ENCODE measurements around the gene ST3GAL6.

ST3GAL6 gene

DNA sequence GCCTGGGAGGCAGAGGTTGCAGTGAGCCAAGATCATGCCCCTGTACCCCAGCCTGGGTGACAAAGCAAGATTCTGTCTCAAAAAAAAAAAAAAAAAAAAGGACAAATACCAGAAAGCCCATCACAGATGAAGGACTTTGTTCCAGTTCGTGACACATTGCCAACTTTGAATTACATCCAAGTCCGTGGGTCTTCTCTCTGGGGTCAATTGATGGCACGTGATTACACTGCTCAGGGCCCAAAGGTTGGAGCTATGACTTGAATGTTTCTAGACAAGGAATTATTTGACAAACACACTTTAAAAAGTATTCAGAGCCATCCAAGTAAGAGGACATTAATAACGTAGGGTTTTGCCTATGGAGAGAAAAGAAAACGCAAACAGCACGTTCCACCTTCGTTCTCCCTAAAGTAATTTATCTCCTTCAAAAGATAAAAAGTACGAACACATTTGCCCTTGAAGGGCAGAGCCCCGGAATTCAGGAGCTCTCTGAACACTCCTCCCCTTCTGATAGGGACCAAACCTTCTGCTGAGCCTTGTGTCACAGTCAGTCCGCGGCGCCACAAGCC, 31.3 kb upstream of the ST3GAL6 start:
- Histone ChIP-seq H4K91ac (ENCODE audit: low read length) (no peak overlapping the region), H2BK120ac (ENCODE audit: low read depth, low read length) (no peak overlapping the region), H3K4me2 (ENCODE audit: low read length, poor library complexity, severe bottlenecking) (peak overlapping the region; percentile 99), H3K36me3 (ENCODE audit: control insufficient read depth in 1 of 2, insufficient read depth in 2 of 2, low read depth in 1 of 2, low read length in 2 of 2) (no peaks in the 10 kb centered on the region), H3K4me1 (ENCODE audit: control insufficient read depth, insufficient read depth, low read depth, low read length) (peaks cover 5% of the 10 kb centered on the region), H2BK12ac (ENCODE audit: low read length in 2 of 2) (peak overlapping the region in 1 of 2 experiments; percentile 78), H2AK5ac (ENCODE audit: low read length, severe bottlenecking) (no peak overlapping the region), H3K9me3 (ENCODE audit: control insufficient read depth, low read length) (no peaks in the 10 kb centered on the region), H2BK5ac (ENCODE audit: low read depth, low read length, poor library complexity, severe bottlenecking) (no peak overlapping the region), H3K18ac (ENCODE audit: low read depth in 1 of 2, low read length in 2 of 2) (no peak overlapping the region), H3K4me3 (ENCODE audit: insufficient read depth in 1 of 2, low read depth in 1 of 2, low read length in 2 of 2) (peak overlapping the region; percentile 76 to 88), H3K27ac (ENCODE audit: low read length, poor library complexity, severe bottlenecking) (no peak overlapping the region), H4K8ac (ENCODE audit: low read length) (no peak overlapping the region), H3K27me3 (ENCODE audit: control insufficient read depth in 1 of 2, insufficient read depth in 1 of 2, low read length in 2 of 2) (no peaks in the 10 kb centered on the region), H2AFZ (ENCODE audit: low read depth, low read length) (peak overlapping the region; percentile 69), H3K23ac (ENCODE audit: low read length in 2 of 2) (no peak overlapping the region), H2BK15ac (ENCODE audit: low read depth, poor library complexity, severe bottlenecking) (no peak overlapping the region), H3K4ac (ENCODE audit: low read depth in 1 of 2, low read length in 2 of 2) (no peak overlapping the region), H3K79me1 (replicated peaks; ENCODE audit: low read length, poor library complexity, severe bottlenecking) (peaks cover 3% of the 10 kb centered on the region), H3K9ac (ENCODE audit: low read length) (peak overlapping the region; percentile 80), H3K14ac (ENCODE audit: low read length in 2 of 2) (no peak overlapping the region)
- peak; percentile 4 for DNase-seq
- 7% methylated on average over 12 of the region's 12 CpGs for WGBS

DNA sequence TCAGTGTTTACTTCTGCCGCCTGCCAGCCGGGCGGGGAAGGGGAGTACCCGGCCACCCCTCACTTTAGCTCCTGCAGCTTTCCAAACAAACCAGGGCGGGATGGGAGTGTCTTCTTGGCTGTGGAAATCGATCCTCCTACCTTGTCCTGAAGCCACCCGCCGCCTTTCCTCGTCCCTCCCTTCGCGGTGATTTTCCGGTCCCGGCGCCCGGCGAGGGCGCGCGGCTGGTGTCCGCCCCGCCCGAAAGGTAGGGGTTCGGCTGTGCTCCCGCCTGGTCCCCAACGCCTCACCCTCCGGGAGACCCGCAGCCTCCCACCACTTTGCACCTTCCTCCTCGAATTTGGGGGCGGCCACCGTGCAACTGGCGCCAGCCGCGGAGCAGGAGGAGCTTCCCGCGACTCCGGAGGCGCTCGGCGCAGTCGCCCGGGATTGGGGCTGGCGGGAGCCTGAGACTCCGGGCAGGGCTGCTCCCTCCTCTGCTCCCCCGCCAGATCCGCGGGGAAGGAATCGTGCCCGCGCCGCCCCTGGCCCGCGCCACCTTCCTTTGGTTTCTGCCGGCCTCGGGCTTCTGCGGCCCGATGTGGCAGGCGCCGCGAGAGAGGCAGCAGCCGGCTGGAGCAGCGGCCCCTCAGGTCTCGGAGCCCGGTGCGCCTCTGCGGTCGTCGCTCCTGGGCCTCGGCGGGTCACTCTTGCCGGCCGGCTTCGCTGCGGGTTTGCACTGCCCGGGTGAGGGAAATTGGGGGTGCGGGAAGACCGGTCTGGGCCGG, 30.7 kb upstream of the ST3GAL6 start:
- Histone ChIP-seq H3K9me3 (ENCODE audit: control insufficient read depth, low read length) (no peaks in the 10 kb centered on the region), H4K91ac (ENCODE audit: low read length) (no peak overlapping the region), H4K8ac (ENCODE audit: low read length) (peak overlapping the region; percentile 63), H3K4me2 (ENCODE audit: low read length, poor library complexity, severe bottlenecking) (peak overlapping the region; percentile 99), H3K4me3 (ENCODE audit: insufficient read depth in 1 of 2, low read depth in 1 of 2, low read length in 2 of 2) (peak overlapping the region; percentile 76 to 88), H3K9ac (ENCODE audit: low read length) (peak overlapping the region; percentile 80), H2BK5ac (ENCODE audit: low read depth, low read length, poor library complexity, severe bottlenecking) (no peak overlapping the region), H2AFZ (ENCODE audit: low read depth, low read length) (peak overlapping the region; percentile 69), H3K4me1 (ENCODE audit: control insufficient read depth, insufficient read depth, low read depth, low read length) (peaks cover 5% of the 10 kb centered on the region), H3K14ac (ENCODE audit: low read length in 2 of 2) (peak overlapping the region in 1 of 2 experiments; percentile 86), H3K27ac (ENCODE audit: low read length, poor library complexity, severe bottlenecking) (no peak overlapping the region), H2AK5ac (ENCODE audit: low read length, severe bottlenecking) (no peak overlapping the region), H2BK12ac (ENCODE audit: low read length in 2 of 2) (peak overlapping the region in 1 of 2 experiments; percentile 78), H3K4ac (ENCODE audit: low read depth in 1 of 2, low read length in 2 of 2) (peak overlapping the region; percentile 29 to 54), H2BK15ac (ENCODE audit: low read depth, poor library complexity, severe bottlenecking) (peak overlapping the region; percentile 80), H3K36me3 (ENCODE audit: control insufficient read depth in 1 of 2, insufficient read depth in 2 of 2, low read depth in 1 of 2, low read length in 2 of 2) (no peaks in the 10 kb centered on the region), H3K18ac (ENCODE audit: low read depth in 1 of 2, low read length in 2 of 2) (peak overlapping the region; percentile 58 to 94), H2BK120ac (ENCODE audit: low read depth, low read length) (peak overlapping the region; percentile 84), H3K79me1 (replicated peaks; ENCODE audit: low read length, poor library complexity, severe bottlenecking) (peaks cover 3% of the 10 kb centered on the region), H3K27me3 (ENCODE audit: control insufficient read depth in 1 of 2, insufficient read depth in 1 of 2, low read length in 2 of 2) (no peaks in the 10 kb centered on the region), H3K23ac (ENCODE audit: low read length in 2 of 2) (peak overlapping the region in 1 of 2 experiments; percentile 89)
- 1% methylated on average over 59 of the region's 77 CpGs for WGBS
- peak; percentile 60 for DNase-seq

GRCh38 chr3:98733053-98733811, 29.9 kb upstream of the ST3GAL6 start:
- no peak overlapping the region for H2BK5ac ChIP-seq (ENCODE audit: low read depth, low read length, poor library complexity, severe bottlenecking)
- H4K8ac ChIP-seq (ENCODE audit: low read length): peak overlapping the region; percentile 63
- H3K4me3 ChIP-seq (ENCODE audit: insufficient read depth in 1 of 2, low read depth in 1 of 2, low read length in 2 of 2): peak overlapping the region; percentile 76 to 88
- H3K27me3 ChIP-seq (ENCODE audit: control insufficient read depth in 1 of 2, insufficient read depth in 1 of 2, low read length in 2 of 2): no peaks in the 10 kb centered on the region
- H3K18ac ChIP-seq (ENCODE audit: low read depth in 1 of 2, low read length in 2 of 2): peak overlapping the region; percentile 58 to 94
- peak overlapping the region in 1 of 2 experiments; percentile 86 for H3K14ac ChIP-seq (ENCODE audit: low read length in 2 of 2)
- H3K9ac ChIP-seq (ENCODE audit: low read length): peak overlapping the region; percentile 80
- H2AFZ ChIP-seq (ENCODE audit: low read depth, low read length): peak overlapping the region; percentile 69
- H2BK120ac ChIP-seq (ENCODE audit: low read depth, low read length): peak overlapping the region; percentile 84
- H3K79me1 ChIP-seq (replicated peaks; ENCODE audit: low read length, poor library complexity, severe bottlenecking): peaks cover 3% of the 10 kb centered on the region
- H4K91ac ChIP-seq (ENCODE audit: low read length): peak overlapping the region; percentile 23
- peak overlapping the region in 1 of 2 experiments; percentile 87 for H3K23ac ChIP-seq (ENCODE audit: low read length in 2 of 2)
- H2AK5ac ChIP-seq (ENCODE audit: low read length, severe bottlenecking): no peak overlapping the region
- H3K36me3 ChIP-seq (ENCODE audit: control insufficient read depth in 1 of 2, insufficient read depth in 2 of 2, low read depth in 1 of 2, low read length in 2 of 2): no peaks in the 10 kb centered on the region
- peak overlapping the region; percentile 99 for H3K4me2 ChIP-seq (ENCODE audit: low read length, poor library complexity, severe bottlenecking)
- peak overlapping the region; percentile 59 to 67 for H2BK12ac ChIP-seq (ENCODE audit: low read length in 2 of 2)
- H3K27ac ChIP-seq (ENCODE audit: low read length, poor library complexity, severe bottlenecking): no peak overlapping the region
- WGBS: 0% methylated on average over 24 of the region's 44 CpGs
- peak; percentile 56 for DNase-seq
- H3K9me3 ChIP-seq (ENCODE audit: control insufficient read depth, low read length): no peaks in the 10 kb centered on the region
- H3K4ac ChIP-seq (ENCODE audit: low read depth in 1 of 2, low read length in 2 of 2): peak overlapping the region; percentile 54 to 90
- peaks cover 5% of the 10 kb centered on the region for H3K4me1 ChIP-seq (ENCODE audit: control insufficient read depth, insufficient read depth, low read depth, low read length)
- H2BK15ac ChIP-seq (ENCODE audit: low read depth, poor library complexity, severe bottlenecking): peak overlapping the region; percentile 80

Measured in mesenchymal stem cell (in vitro differentiated cells and primary cell).